Astrocyte of the cerebellum (primary cell): ENCODE data around the gene BRD9.

Source experiments
- DNase-seq: peaks from one replicate; pipeline ENCODE4 v3.0.0-alpha.2; 2011; ENCODE audit warnings: low read depth
- H3K4me3 ChIP-seq: 2 replicates; pipeline ENCODE4 v1.5.1; 2011; ENCODE audit warnings: mild to moderate bottlenecking, low read depth, low read length, moderate library complexity
- CTCF ChIP-seq: IDR thresholded peaks from 2 replicates; pipeline ENCODE4 v1.5.1; 2012; ENCODE audit warnings: low read length, low read depth, moderate library complexity, mild to moderate bottlenecking; ENCODE audit errors: missing control alignments
- in situ Hi-C: cut with HindIII; loops from 2 replicates; pipeline ENCODE4 v1.10.0; 2017; ENCODE audit warnings: low sequenced_read_pairs

The BRD9 gene

GRCh38 chr5:889075-889710, 3.4 kb downstream of the BRD9 start:
- in situ Hi-C loops: no loop called here
- no peak for DNase-seq
- no peak for TF ChIP-seq CTCF
- no peak overlapping the region for H3K4me3 ChIP-seq

- TF ChIP-seq CTCF: no peak
- no peak for DNase-seq
- in situ Hi-C loops: no loop called here
- H3K4me3 ChIP-seq: no peak overlapping the region
Measured at GRCh38 chr5:888638-889035, 4.0 kb downstream of the BRD9 start.

GRCh38 chr5:887947-888637, 4.5 kb downstream of the BRD9 start:
- in situ Hi-C loops: no loop called here
- TF ChIP-seq CTCF: no peak
- DNase-seq: no peak
- H3K4me3 ChIP-seq: no peak overlapping the region

GRCh38 chr5:886716-887325, 5.8 kb downstream of the BRD9 start:
- no peak overlapping the region for H3K4me3 ChIP-seq
- DNase-seq: no peak
- no peak for TF ChIP-seq CTCF
- in situ Hi-C loops: no loop called here

- in situ Hi-C loops: no loop called here
- TF ChIP-seq CTCF: no peak
- no peak overlapping the region for H3K4me3 ChIP-seq
- DNase-seq: no peak
Measured at GRCh38 chr5:886036-886435, 6.6 kb downstream of the BRD9 start.

- DNase-seq: no peak
- in situ Hi-C loops: no loop called here
- TF ChIP-seq CTCF: no peak
- no peak overlapping the region for H3K4me3 ChIP-seq
Measured at GRCh38 chr5:885529-885928, 7.1 kb downstream of the BRD9 start.
